MV-4-11 (cell line): ENCODE measurements around the gene KIFC1.

ENCODE experiments used
- DNase-seq: peaks from one replicate; lab custom pipeline; 2025; lab: John Stamatoyannopoulos, UW

Gene KIFC1

DNA sequence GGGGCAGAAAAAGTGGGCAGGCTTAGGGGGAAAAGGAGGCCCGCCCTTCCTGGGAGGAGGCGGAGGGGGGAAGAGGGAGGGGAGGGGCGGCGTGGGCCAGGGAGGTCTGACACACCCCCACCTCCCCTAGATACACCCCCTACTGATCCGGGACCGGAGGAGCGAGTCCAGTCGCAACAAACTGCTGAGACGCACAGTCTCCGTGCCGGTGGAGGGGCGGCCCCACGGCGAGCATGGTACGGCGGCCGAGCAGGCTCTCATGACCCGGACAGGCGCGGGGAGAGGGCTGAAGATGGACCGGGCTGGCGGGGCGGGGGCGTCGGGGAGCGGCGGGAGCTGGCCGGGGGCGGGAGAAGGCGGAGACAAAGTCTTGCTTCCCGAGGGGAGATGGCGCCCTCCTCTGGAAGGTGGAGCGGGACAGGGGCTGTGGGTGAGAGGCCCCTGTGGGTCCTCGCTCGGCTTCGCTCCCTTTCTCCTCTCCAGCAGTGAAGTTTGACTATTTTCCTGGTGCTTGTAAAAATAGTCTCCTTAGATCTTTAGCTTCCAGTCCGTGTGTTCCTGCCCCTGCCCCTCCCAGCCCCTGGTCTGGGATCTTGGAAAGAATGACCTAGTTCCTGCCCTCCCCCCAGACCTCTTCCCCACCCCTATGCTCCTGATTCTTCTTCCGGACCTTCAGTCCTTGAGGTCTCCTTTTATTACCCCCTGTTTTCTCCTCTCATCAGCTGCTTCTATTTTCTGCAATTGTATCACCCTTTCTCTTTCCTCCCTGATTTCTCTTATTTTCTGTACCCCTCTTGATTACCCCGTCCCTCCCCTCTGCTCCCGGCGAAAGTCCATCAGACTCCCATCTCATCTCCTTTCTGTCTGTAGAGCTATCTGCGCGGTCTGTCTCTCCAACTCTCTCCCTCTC lies 34.3 kb downstream of the KIFC1 start:
- DNase-seq: peak; percentile 70

DNA sequence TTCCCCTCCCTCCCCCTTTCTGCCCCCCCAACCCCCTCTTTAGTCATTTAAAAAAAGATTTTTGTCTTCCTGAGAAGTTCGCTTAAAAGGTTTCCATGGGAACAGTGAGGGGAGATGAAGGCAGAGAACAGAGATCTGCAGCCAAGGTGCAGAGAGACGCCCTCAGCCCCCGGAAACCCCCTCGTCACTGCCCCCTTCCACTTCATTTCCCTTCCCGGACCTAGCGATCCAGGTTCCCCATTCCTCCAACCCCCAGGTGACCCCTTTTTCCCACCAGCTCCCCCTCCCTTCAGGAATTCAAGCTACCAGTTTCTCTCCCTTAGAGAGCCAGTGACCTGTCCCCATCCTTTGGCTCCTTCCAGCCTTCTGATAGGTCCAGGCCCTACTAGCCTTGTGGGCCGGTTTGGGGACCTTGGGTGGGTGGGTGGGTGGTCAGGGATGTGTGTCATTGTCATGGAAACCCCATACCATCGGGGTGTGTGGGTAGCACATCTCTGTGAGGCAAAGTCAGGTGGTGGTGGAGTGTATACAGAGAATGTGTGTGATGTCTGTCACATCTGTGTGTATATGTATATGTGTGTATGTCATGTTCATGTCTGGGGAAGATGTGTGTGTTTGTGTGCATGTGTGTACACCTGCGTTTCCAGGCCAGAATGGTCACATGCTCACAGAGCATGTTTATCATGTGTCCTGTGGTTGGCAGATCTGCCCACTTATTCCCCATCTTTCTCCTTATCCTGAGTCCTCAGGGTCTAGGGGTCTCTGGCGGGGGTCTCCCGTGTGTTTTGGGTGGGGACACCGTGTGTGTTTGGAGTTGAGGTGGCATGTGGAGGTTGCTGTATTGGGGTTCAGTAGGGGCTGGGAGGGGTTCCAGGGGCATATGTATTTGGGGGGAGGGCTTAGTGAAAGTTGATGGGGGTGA lies 35.2 kb downstream of the KIFC1 start:
- DNase-seq: no peak

DNA sequence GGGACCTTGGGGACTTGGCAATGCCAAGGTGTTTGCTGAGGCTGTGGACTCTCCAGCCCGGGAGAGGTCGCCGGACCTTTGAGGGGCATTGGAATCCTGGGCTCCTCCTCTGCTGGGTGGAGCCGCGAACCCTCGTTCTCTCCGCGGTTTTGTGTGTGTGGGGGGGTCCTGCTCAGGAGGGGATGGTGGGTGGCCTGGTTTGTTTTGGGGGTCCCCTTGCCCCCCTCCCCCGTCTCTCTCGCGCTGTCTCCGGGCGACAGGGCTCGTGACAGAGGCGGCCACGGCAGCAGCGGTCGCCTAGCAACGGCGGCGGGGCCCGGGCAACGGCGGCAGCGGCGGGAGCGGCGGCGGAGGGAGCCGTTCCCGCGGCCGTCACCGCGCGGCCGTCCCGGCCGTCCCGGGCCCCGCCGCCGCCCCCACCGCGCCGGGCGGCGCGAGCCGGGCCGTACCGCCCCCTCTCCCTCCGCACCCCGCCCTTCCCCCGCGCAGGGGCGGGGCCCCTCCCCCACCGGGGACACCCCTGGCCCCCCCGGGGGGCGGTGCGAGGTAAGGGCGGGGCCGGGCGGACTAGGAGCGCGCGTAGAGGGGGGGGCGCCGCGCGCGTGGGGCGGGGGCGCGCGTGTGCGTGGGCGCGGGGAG lies 36.1 kb downstream of the KIFC1 start:
- peak; percentile 23 for DNase-seq

DNA sequence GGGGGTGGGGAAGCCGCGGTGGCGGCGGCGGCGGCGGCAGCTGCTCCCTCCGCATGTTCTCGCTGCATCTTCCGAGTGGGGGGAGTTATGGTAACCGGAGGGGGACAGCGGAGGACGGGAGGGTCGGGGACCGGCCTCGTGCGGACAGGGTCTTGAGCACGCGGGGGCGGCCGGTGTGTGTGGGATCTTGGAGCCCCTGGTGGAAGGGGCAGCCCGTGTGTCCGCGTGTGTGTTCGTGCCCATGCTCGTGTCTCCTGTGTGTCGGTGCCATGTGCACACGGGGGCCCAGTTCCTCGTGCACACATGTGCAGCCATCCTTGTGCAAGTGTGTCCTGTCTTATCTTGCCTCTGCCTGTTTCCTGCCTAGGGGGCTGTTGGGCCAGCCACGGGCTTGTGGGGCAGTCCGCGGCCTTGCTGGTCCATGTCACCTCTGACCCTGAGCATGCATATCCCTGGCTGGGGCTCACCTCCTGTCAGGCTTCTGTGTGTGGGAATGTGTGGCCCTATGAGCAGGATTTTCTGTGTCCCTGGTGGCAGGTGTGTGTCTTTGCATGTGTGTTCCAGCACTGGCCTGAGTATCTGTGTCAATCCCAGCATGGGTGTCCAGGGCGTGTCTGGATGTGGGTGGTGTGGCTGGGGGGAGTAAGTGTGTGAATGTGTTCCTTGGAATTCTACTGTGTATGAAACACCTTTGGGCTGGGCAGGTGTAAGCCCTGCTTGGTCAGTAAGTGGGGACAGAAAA lies 36.8 kb downstream of the KIFC1 start:
- peak; percentile 49 for DNase-seq

DNA sequence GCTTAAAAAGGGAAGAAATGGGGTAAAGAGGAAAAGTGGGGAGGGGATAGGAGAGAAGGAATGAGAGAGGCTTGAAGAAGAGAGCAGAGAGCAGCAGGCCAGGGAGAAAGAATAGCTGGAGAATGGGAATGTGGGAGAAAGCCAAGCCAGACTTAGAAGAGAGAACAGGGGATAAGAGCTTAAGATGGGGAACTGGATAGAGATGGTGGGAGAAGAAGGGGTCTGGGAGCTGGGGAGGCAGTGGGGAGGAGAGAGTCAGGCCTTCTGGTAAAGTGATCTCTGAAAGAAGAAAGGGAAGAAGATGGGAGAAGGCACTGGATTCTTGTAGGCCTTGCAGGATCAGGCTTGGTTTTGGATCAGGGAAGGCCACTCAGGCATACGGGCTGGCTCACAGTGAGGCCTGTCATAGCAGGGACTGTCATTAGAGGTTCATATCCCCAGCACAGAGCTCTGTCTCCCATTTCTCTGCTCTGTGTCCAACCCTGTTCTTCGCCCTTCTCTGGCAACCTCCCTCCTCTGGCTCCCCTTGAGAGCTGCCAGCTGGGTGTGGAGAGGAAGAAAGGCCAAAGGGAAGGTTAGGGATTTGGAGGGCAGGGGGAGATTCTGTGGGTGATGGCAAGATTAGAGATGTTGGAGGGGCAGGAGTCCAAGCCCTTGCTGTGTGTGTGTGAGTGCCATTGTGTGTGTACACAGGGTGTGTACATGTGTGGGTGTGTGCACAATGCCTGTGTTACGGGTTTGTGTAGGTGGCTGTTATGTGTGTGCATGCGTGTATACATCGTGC lies 37.5 kb downstream of the KIFC1 start:
- DNase-seq: no peak

DNA sequence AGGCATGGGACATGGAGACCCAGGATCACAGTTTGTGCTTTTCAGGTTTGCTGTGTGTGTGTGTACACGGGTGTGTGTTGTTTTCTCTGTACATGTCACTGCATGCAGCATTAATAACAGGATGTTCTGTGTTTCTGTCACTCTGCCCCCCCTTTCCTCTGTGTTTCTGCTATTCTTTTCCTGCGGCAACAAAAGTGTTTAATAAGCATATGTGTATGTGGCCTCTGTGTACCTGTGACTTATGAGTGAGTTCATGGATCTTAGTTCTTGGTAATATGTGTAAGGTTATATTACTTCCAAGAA lies 38.1 kb downstream of the KIFC1 start:
- DNase-seq: no peak

DNA sequence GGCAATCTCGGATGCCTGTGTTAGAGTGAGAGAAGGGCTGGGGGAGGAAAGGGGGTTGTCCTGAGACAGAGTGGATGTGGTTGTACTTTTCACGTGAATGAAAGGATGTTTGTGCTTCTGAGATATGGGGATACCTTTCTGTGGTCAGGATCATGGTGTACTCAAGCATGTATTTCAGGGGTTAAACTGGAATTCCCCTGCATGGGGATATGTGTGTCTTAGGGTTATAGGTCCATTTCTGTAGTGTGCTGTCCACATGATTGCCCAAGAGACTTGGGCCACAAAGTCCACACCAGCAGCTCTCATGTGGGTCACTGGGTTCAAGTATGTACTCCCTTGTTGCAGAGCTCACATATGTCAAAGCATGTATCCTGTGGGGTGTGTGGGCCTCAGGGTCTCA lies 38.7 kb downstream of the KIFC1 start:
- no peak for DNase-seq

DNA sequence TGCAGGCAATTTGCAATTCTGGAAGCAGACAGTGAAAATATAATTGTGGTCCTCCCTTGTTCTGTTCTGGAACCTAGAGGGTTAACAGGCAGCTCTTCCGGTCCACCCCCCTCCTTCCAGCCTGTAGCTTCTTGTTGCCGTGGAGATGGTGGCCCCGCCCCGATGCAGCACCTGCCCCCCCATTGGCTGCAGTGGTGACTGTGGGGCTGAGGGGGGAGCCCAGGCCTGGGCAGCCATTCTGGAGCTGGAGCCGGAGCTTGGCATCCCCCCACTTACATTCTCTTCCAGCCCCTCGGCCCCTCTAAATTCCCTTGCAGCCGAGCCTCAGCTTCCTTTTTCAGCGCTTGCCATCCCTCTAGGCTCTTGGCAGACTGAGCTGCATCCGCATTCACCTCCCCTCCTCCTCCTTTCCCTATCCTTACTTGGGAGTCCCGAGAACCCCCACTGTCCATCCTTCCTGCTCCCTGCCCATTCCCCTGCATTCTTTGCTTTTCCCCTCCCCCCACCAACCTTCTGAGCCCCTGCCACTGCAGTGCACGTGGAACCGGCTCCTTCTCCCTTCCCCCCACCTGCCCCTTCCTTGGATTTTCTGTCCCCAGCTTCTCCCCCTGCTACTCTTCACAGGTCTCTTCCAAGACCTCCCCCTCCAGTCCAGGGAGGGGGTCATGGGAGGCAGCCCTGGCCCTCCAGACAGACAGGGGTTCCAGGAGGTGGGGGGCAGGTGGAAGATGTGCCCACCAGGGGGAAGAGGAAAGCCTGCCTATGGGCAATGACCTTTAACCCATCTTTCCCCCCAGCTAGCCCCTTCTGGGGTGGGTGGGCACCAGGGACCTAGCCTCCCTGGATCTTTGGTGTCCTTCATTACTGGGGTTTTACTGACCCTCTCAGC lies 39.6 kb downstream of the KIFC1 start:
- DNase-seq: peak; percentile 58

DNA sequence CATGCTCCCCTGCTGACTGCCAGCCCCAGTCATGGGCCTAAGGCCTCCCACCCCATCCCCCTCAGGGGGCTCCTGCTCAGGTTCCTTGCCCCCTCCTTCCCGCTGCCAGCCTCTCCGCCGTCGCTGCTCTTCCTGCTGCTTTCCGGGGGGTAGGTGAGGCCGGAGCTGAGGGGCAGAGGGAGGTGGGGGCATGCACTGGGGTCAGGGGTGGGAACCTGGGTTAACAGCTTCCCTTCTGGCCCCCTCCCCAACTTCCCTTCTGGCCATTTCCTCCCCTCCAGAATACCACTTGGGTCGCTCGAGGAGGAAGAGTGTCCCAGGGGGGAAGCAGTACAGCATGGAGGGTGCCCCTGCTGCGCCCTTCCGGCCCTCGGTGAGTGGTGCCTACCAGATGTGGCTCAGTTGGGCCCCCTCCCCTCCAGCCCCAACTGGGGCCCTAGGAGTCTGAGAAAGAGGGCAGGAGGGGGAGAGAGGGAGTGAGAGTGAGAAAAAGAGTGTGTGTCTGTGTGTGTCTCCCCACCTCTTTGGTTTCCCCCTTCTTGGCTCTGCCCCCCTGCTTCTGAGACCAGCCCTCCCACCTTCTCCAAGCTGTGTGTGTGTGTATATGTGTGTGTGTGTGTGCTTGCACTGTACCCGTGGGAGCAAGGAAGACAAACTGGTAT lies 40.4 kb downstream of the KIFC1 start:
- no peak for DNase-seq

DNA sequence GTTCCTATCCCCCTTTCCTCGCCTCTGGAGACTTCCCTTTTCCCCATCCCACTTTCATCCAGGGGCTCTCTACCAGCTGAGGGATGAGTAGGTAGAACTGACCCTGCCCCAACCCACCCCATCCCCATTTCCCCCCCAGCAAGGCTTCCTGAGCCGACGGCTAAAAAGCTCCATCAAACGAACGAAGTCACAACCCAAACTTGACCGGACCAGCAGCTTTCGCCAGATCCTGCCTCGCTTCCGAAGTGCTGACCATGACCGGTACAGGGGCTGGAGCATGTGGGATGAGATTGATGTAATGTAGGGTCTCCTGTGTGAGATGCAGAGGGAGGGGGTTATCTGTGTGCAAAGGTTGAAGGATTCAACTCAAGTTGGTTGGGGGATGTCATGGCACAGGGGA lies 40.9 kb downstream of the KIFC1 start:
- no peak for DNase-seq

DNA sequence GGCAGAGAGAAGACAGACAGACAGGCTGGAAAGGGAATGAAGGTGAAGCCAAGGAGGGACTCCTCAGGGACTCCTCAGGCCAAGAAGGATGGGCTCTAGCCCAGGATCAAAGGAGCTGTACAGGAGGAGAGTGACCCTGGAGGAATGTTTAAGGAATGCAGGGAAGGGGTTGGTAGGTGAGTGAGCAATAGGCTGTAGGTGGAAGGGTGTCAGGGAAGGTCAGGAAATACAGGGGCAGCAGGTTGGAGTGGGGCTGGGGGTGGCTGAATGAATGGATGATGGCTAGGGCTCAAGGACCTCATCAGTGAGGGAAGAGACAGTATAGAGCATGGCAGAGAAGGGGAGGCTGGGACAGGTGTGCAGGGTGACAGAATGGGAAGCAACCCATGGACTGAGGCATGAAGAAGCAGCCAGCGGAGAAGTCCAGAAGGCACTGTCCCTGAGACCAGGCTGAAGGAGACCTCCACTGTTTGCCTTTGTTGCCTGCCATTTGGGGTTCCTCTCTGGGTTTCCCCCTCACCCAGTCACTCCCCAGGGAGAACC lies 41.4 kb downstream of the KIFC1 start:
- DNase-seq: no peak

DNA sequence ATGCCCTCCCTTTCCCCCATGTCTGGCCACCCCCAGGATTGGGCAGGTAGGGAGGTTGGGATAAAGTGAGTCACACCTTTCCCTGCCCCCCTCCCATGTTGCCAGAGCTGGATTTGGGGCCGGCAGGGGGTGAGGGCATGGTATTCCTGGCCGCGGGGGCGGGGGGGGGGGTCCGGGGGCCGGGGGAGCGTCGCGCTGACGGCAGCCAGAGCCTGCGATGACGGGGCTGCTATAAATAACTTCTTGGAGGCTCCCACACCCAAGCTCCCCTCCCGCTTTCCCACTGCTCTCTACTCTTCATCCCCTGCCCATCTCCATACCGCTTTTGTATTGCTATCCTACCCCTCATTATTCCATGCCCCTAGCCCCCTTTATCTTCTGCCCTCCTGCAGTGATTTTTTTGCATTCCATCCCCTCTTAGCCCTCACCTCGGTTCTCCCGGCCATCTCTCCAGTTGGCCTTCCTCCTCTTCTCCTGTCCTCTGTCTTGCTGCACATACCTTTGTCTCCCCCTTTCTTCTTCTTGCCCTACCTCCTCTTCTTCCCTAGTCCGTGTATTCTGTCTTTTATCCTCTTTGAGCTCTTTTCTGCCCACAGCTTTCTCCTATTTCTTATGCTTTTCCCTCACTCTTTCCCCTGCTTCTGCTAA lies 42.0 kb downstream of the KIFC1 start:
- no peak for DNase-seq

DNA sequence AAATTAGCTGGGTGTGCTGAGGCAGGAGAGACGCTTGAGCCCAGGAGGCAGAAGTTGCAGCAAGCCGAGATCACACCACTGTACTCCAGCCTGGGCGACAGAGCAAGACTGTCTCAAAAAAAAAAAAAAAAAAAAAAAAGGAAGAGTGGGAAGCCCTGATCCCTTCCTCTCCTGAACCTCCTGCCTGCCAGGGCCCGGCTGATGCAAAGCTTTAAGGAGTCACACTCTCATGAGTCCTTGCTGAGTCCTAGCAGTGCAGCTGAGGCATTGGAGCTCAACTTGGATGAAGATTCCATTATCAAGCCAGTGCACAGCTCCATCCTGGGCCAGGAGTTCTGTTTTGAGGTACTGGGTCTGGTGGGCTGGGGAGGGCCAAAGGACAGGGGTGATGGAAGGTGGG lies 43.3 kb downstream of the KIFC1 start:
- DNase-seq: no peak

DNA sequence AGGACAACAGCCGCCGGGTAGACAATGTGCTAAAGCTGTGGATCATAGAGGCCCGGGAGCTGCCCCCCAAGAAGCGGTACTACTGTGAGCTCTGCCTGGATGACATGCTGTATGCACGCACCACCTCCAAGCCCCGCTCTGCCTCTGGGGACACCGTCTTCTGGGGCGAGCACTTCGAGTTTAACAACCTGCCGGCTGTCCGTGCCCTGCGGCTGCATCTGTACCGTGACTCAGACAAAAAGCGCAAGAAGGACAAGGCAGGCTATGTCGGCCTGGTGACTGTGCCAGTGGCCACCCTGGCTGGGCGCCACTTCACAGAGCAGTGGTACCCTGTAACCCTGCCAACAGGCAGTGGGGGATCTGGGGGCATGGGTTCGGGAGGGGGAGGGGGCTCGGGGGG lies 46.0 kb downstream of the KIFC1 start:
- DNase-seq: no peak

DNA sequence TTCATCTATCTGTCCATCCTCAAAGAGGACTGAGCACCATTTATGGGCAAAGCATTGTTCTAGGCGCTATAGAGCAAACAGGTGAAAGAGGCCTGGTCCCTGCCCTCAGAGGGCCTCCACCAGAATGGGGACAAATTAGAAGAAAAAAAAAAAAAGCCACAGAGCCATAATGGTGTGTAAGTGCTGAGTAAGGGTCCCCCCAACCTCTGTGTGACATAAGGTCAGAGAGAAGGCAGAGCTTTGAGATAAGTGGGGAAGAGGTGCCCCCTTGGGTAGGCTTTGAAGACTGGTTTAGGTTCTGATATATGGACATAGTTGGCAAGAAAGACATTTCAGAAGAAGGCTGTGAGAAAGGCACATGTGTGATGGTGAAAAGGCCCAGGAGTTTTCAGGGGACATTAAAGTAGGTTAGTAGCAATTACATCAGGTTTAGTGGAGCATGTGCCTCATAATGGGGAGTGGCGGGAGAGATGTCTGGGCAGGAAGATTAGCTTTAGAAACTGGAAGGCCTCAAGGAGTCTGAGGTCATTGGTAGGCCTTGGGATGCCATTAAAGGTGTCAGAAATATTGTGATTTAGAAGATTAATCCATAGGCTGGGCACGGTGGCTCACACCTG lies 47.5 kb downstream of the KIFC1 start:
- no peak for DNase-seq

DNA sequence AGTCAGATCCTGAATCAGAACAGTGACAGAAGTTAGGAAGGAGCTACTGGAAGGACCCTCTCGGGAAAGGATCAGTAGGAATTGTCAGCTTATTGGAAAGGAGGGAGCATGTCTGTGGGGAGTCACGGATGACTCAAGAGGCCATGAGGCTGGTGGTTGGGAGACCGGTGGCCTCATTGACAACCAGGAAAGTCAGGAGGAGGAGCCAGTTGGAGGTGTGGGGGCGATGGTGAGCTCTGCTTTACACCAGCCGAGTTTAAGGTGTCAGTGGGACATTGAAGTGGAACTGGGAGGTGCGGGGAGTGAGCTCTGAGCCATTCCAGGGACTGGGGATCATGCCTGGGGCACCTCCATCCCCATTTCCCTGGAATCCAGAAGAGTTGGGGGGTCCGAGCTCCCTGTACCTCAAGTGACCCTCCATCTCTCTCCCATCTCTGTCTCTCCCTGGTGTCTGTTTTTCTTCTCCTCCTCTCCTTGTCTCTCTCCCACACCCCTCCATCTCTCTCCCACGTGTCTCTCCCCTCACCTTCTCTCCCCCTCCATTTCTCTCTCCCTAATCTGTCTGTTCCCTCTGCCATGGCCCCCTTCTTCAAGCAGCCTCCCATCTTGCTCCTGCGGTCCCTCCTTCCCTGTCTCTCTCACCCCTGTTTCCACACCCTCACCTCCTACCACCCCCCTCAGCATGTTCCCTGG lies 48.5 kb downstream of the KIFC1 start:
- no peak for DNase-seq

DNA sequence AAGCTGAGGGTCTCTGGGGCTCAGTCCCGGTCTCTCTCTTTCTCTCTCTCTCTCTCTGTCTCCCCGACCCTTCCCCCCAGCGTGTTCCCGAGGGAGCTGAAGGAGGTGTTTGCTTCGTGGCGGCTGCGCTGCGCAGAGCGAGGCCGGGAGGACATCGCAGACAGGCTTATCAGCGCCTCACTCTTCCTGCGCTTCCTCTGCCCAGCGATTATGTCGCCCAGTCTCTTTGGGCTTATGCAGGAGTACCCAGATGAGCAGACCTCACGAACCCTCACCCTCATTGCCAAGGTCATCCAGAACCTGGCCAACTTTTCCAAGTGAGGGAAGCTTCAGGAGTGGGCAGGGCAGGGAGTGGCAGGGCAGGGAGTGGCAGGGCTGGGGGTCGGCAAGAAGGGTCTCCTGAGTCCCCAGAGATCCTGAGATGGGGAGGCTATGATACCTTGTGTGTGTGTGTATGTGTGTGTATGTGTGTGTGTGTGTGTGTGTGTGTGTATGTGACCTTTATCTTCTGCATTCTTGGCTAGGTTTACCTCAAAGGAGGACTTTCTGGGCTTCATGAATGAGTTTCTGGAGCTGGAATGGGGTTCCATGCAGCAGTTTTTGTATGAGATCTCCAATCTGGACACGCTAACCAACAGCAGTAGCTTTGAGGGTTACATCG lies 49.2 kb downstream of the KIFC1 start:
- no peak for DNase-seq
